Measurements from ENCODE around the gene HK1.
"Not testable (repeated sequence)": the region's sequence is repeated elsewhere in the genome, so short reads cannot be mapped to it uniquely, and the experiment has no call there.

Gene HK1

DNA sequence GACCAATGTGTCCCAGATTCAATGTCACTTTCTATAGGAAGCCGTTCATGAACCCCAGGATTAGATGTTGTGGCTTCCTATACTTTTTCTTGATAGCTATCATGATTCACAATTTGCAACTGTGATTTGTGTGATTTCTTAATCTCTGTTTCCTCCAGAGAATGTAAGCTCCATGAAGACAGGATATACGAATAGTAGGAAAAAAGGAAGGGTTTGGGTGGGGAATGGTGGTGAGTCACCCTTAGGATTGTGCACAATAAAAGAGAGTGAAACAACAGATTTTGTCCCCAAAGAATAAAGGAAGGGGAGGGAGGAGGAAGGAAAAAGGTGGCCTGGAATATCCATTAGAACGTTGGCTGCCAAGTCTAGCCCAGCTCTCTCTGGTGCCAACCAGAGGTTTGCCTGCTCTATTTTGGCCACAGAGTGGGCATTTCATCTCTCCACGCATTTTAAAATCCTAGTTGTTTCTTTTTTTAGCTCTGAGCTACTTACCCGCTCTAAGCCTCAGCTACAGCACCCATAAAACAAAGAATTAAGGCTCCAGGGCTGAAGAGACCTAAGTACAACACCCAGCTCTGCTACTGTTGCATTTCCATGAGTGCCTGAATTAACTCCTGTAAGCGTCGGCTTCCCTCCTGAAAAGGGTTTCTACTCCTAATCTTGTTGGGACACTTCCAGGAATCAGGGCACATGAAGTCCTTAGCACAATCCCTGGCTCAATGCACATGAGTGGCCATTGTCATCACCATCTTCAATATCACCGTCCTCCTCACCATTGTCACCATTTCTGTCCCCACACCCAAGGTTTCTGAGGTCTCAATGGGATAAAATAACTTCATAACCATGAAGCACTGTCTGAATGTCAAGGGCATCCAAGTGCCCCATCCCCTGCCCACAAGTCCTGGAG lies 3.5 kb downstream of the HK1 start:
- no peak overlapping the region for H3K4me3 ChIP-seq (replicated peaks; ENCODE audit: low read depth, low read length)
- TF ChIP-seq CTCF (IDR thresholded peaks at IDR 0.05; ENCODE audit: insufficient read depth, low read length, poor library complexity, severe bottlenecking): no peak
- no peaks in the 10 kb centered on the region for H3K36me3 ChIP-seq (ENCODE audit: control insufficient read depth, insufficient read depth, low read length)
- DNase-seq (ENCODE audit: extremely low read depth, insufficient read length): no peak
- H3K27me3 ChIP-seq (replicated peaks; ENCODE audit: control insufficient read depth, insufficient read depth, low read length): no peaks in the 10 kb centered on the region

DNA sequence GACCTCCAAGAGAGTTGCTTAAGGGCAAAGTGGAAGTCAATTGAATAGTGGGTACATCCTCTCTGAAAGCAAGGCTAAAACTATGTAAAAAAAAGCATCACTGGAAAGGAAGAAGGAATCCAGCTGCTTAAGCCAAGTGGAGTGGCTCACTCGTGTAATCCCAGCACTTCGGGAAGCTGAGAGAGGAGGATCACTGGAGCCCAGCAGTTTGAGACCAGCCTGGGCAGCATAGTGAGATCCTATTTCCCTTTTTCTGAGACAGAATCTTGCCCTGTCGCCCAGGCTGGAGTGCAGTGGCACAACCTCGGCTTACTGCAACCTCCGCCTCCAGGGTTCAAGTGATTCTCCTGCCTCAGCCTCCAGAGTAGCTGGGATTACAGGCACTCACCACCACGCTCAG lies 6.1 kb downstream of the HK1 start:
- DNase-seq (ENCODE audit: extremely low read depth, insufficient read length): not testable (repeated sequence)

GRCh38 chr10:69285699-69286098 lies 7.4 kb downstream of the HK1 start:
- H3K27me3 ChIP-seq (replicated peaks; ENCODE audit: control insufficient read depth, insufficient read depth, low read length): 0 out of 2 replicates have a peak, but pooled peaks cover 2% of the 10 kb centered on the region
- H3K36me3 ChIP-seq (ENCODE audit: control insufficient read depth, insufficient read depth, low read length): no peaks in the 10 kb centered on the region
- no peak for DNase-seq (ENCODE audit: extremely low read depth, insufficient read length)
- TF ChIP-seq CTCF (IDR thresholded peaks at IDR 0.05; ENCODE audit: insufficient read depth, low read length, poor library complexity, severe bottlenecking): no peak
- no peak overlapping the region for H3K4me3 ChIP-seq (replicated peaks; ENCODE audit: low read depth, low read length)

More for the DNA sequence above, 6.1 kb downstream of the HK1 start:
- not testable (repeated sequence) for H3K4me3 ChIP-seq (replicated peaks; ENCODE audit: low read depth, low read length); H3K27me3 ChIP-seq (replicated peaks; ENCODE audit: control insufficient read depth, insufficient read depth, low read length); H3K36me3 ChIP-seq (ENCODE audit: control insufficient read depth, insufficient read depth, low read length)

DNA sequence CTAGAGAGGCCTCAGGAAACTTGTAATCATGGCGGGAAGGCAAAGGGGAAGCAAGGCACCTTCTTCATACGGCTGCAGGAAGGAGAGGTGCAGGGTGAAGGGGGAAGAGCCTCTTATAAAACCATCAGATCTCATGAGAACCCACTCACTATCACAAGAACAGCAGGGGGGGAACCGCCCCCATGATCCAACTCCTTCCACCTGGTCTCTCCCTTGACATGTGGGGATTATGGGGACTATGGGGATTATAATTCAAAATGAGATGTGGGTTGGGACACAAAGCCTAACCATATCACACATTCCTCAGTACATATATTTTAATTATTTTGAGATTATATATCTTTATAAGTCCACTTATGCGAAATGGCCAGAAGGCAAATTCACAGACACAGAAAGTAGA lies 8.9 kb downstream of the HK1 start:
- no peak for DNase-seq (ENCODE audit: extremely low read depth, insufficient read length)
- no peaks in the 10 kb centered on the region for H3K36me3 ChIP-seq (ENCODE audit: control insufficient read depth, insufficient read depth, low read length)
- H3K27me3 ChIP-seq (replicated peaks; ENCODE audit: control insufficient read depth, insufficient read depth, low read length): 0 out of 2 replicates have a peak, but pooled peaks cover 2% of the 10 kb centered on the region
- H3K4me3 ChIP-seq (replicated peaks; ENCODE audit: low read depth, low read length): no peak overlapping the region
- no peak for TF ChIP-seq CTCF (IDR thresholded peaks at IDR 0.05; ENCODE audit: insufficient read depth, low read length, poor library complexity, severe bottlenecking)

- no peak for TF ChIP-seq CTCF (IDR thresholded peaks at IDR 0.05; ENCODE audit: insufficient read depth, low read length, poor library complexity, severe bottlenecking)
- DNase-seq (ENCODE audit: extremely low read depth, insufficient read length): no peak
- Histone ChIP-seq H3K27me3 (replicated peaks; ENCODE audit: control insufficient read depth, insufficient read depth, low read length) (0 out of 2 replicates have a peak, but pooled peaks cover 2% of the 10 kb centered on the region), H3K4me3 (replicated peaks; ENCODE audit: low read depth, low read length) (no peak overlapping the region), H3K36me3 (ENCODE audit: control insufficient read depth, insufficient read depth, low read length) (no peaks in the 10 kb centered on the region)
Measured at GRCh38 chr10:69290993-69291392, 12.7 kb downstream of the HK1 start.

- Histone ChIP-seq H3K36me3 (ENCODE audit: control insufficient read depth, insufficient read depth, low read length) (no peaks in the 10 kb centered on the region), H3K27me3 (replicated peaks; ENCODE audit: control insufficient read depth, insufficient read depth, low read length) (0 out of 2 replicates have a peak, but pooled peaks cover 2% of the 10 kb centered on the region), H3K4me3 (replicated peaks; ENCODE audit: low read depth, low read length) (no peak overlapping the region)
- DNase-seq (ENCODE audit: extremely low read depth, insufficient read length): no peak
- TF ChIP-seq CTCF (IDR thresholded peaks at IDR 0.05; ENCODE audit: insufficient read depth, low read length, poor library complexity, severe bottlenecking): no peak
Measured at GRCh38 chr10:69292459-69292858, 14.2 kb downstream of the HK1 start.

Data from GM06990 (cell line).